ENCODE measurements around the gene PRKN.

- no peak for TF ChIP-seq CTCF (IDR thresholded peaks at IDR 0.05; ENCODE audit: low read length)
- no peak for TF ChIP-seq EZH2phosphoT487 (IDR thresholded peaks at IDR 0.05; ENCODE audit: low read length)
Observed at GRCh38 chr6:161356167-161356854, 1371.3 kb downstream of the PRKN start.
